ENCODE data around the gene SIX3.

DNA sequence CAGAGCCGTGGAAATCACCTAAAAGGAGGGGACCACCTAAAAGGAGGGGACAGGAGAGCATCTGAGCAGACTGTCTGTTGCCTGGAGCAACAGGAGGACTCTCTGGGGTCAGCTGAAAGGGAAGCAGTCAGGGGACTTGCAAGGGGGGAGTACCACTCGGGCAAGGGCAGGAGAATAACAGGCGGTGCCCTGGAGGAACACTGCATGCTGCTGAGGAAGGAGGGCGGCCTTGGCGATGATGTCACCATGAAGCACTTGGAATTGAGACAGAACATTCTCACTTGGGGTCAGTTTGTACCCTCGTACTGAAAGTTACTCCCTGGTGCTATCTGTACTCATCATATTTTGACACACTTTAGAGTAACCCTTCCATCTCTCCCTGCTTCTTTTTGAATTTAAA lies 18.4 kb downstream of the SIX3 start:
- TF ChIP-seq GATA3 (IDR thresholded peaks at IDR 0.05; ENCODE audit: low read depth, low read length) (no peak), GATA2 (IDR thresholded peaks at IDR 0.05; ENCODE audit: low read depth, low read length) (no peak)
